Activated CD8-positive, alpha-beta T cell treated with anti-CD3 and anti-CD28 coated beads for 36 hours (primary cell): ENCODE results near the gene MACF1. TPM values are rescaled to one million over a fixed set of nuclear protein-coding genes. Genes with fewer than 3 reads are reported as not detected.
"Not testable (repeated sequence)": the region's sequence is repeated elsewhere in the genome, so short reads cannot be mapped to it uniquely, and the experiment has no call there.

Experiments
- ATAC-seq: fragments of 200-7000 bp; cut with Tn5 transposase; one replicate; pipeline ENCODE4 v1.10.0; 2021; ENCODE audit warnings: mild to moderate bottlenecking, moderate library complexity
- CTCF ChIA-PET: fragments of 350-600 bp; sonication (Branson Sonifier 250); formaldehyde crosslinking; loops from one replicate; lab custom pipeline; 2021; ENCODE audit warnings: antibody characterized with exemption; lab: Charles Lee
- POLR2A ChIA-PET: fragments of 350-600 bp; sonication (Branson Sonifier 250); formaldehyde crosslinking; loops from one replicate; lab custom pipeline; 2021; ENCODE audit warnings: antibody characterized with exemption; lab: Charles Lee
- DNase-seq: peaks from one replicate; pipeline ENCODE4 v3.0.0-alpha.2; 2020
- H3K27ac Mint-ChIP-seq: one replicate; pipeline ENCODE4 v1.8.0; 2021; ENCODE audit warnings: mild to moderate bottlenecking, mixed read lengths
- H3K27me3 Mint-ChIP-seq: one replicate; pipeline ENCODE4 v1.8.0; 2021; ENCODE audit warnings: mixed read lengths
- H3K36me3 Mint-ChIP-seq: one replicate; pipeline ENCODE4 v1.8.0; 2021; ENCODE audit warnings: low read depth, mixed read lengths
- H3K4me1 Mint-ChIP-seq: one replicate; pipeline ENCODE4 v1.8.0; 2021; ENCODE audit warnings: low read depth, mixed read lengths
- H3K4me3 Mint-ChIP-seq: one replicate; pipeline ENCODE4 v1.8.0; 2021; ENCODE audit warnings: mild to moderate bottlenecking, moderate library complexity, mixed read lengths
- H3K9me3 Mint-ChIP-seq: one replicate; pipeline ENCODE4 v1.8.0; 2021; ENCODE audit warnings: mixed read lengths
- CTCF ChIP-seq: fragments of 200-600 bp; IDR thresholded peaks from one replicate; pipeline ENCODE4 v1.8.0; 2022; ENCODE audit warnings: antibody characterized with exemption, mild to moderate bottlenecking
- intact Hi-C: fragments of 100-400 bp; cut with micrococcal nuclease; formaldehyde crosslinking; loops from one replicate; pipeline ENCODE4 v1.10.0; 2022
- total RNA-seq, 2 experiments: library from RNA; stranded (reverse); gene quantifications; one replicate each; pipeline ENCODE4 v1.2.3, GENCODE V29; 2021

Gene MACF1
- total RNA-seq, 2 experiments from 2014 or later, result 201 to 215 TPM

- Mint-ChIP-seq H3K9me3 (no peaks in the 10 kb centered on the region), H3K4me1 (no peaks in the 10 kb centered on the region), H3K36me3 (peaks cover 56% of the 10 kb centered on the region), H3K4me3 (no peak overlapping the region), H3K27me3 (no peaks in the 10 kb centered on the region), H3K27ac (no peak overlapping the region)
- TF ChIP-seq CTCF, result no peak
- CTCF ChIA-PET, result interaction anchor here (1.2 to 2.5 kb wide), 3 partner anchors 25 to 349 kb away, joined by 3 to 8 read pairs (median 4); no protein-coding TSS in a partner anchor
- no peak for ATAC-seq
- no peak for DNase-seq
- intact Hi-C loops, result no loop called here
- POLR2A ChIA-PET, result no interaction called here
Measured at GRCh38 chr1:39446986-39447567, 242.6 kb downstream of the MACF1 start.

- intact Hi-C loops, result not testable (repeated sequence)
Measured at GRCh38 chr1:39450041-39450440, 245.5 kb downstream of the MACF1 start.

GRCh38 chr1:39450956-39451606, 246.6 kb downstream of the MACF1 start:
- peaks cover 56% of the 10 kb centered on the region for H3K36me3 Mint-ChIP-seq
- intact Hi-C loops, result no loop called here

More at GRCh38 chr1:39450041-39450440, 245.5 kb downstream of the MACF1 start:
- ATAC-seq, H3K4me1 Mint-ChIP-seq, H3K27me3 Mint-ChIP-seq, POLR2A ChIA-PET, H3K4me3 Mint-ChIP-seq, CTCF ChIA-PET, H3K27ac Mint-ChIP-seq, DNase-seq, H3K9me3 Mint-ChIP-seq: not testable (repeated sequence)
- peaks cover 53% of the 10 kb centered on the region for H3K36me3 Mint-ChIP-seq

GRCh38 chr1:39452081-39452480, 247.6 kb downstream of the MACF1 start:
- H3K9me3 Mint-ChIP-seq, result no peaks in the 10 kb centered on the region
- ChIA-PET POLR2A (no interaction called here), CTCF (no interaction called here)
- TF ChIP-seq CTCF, result no peak
- peaks cover 60% of the 10 kb centered on the region for H3K36me3 Mint-ChIP-seq
- no peak overlapping the region for H3K27ac Mint-ChIP-seq
- H3K4me1 Mint-ChIP-seq, result no peaks in the 10 kb centered on the region
- intact Hi-C loops, result no loop called here
- H3K4me3 Mint-ChIP-seq, result no peak overlapping the region
- no peaks in the 10 kb centered on the region for H3K27me3 Mint-ChIP-seq
- ATAC-seq (no peak), DNase-seq (no peak)

More at GRCh38 chr1:39450956-39451606, 246.6 kb downstream of the MACF1 start:
- H3K4me3 Mint-ChIP-seq, result no peak overlapping the region
- TF ChIP-seq CTCF, result no peak
- no peaks in the 10 kb centered on the region for H3K9me3 Mint-ChIP-seq
- H3K27ac Mint-ChIP-seq, result no peak overlapping the region
- DNase-seq, result no peak
- ChIA-PET POLR2A (no interaction called here), CTCF (no interaction called here)
- no peak for ATAC-seq
- no peaks in the 10 kb centered on the region for H3K27me3 Mint-ChIP-seq
- H3K4me1 Mint-ChIP-seq, result no peaks in the 10 kb centered on the region

- no peak overlapping the region for H3K4me3 Mint-ChIP-seq
- ChIA-PET POLR2A (no interaction called here), CTCF (no interaction called here)
- H3K4me1 Mint-ChIP-seq, result no peaks in the 10 kb centered on the region
- intact Hi-C loops, result no loop called here
- H3K36me3 Mint-ChIP-seq, result peaks cover 60% of the 10 kb centered on the region
- H3K27ac Mint-ChIP-seq, result peak overlapping the region; percentile 18
- ATAC-seq, result peak; percentile 47
- peak; percentile 13 for DNase-seq
- H3K27me3 Mint-ChIP-seq, result no peaks in the 10 kb centered on the region
- no peaks in the 10 kb centered on the region for H3K9me3 Mint-ChIP-seq
- no peak for TF ChIP-seq CTCF
Measured at GRCh38 chr1:39452540-39452939, 248.0 kb downstream of the MACF1 start.
